Measurements from ENCODE around the gene PHLDA1.

Gene PHLDA1

GRCh38 chr12:76031414-76032042, at the start of gene PHLDA1:
PHLDA1 (minus strand) TSS chr12:76031776.
- peak; percentile 88 to 89 for DNase-seq (ENCODE audit: low read depth in 2 of 2)

- no peak for DNase-seq (ENCODE audit: low read depth in 2 of 2)
Observed at GRCh38 chr12:76080729-76081415, 49.3 kb upstream of the PHLDA1 start.

- no peak for DNase-seq (ENCODE audit: low read depth in 2 of 2)
Observed at GRCh38 chr12:76080017-76080728, 48.6 kb upstream of the PHLDA1 start.

GRCh38 chr12:76078748-76079147, 47.2 kb upstream of the PHLDA1 start:
- no peak for DNase-seq (ENCODE audit: low read depth in 2 of 2)

DNA sequence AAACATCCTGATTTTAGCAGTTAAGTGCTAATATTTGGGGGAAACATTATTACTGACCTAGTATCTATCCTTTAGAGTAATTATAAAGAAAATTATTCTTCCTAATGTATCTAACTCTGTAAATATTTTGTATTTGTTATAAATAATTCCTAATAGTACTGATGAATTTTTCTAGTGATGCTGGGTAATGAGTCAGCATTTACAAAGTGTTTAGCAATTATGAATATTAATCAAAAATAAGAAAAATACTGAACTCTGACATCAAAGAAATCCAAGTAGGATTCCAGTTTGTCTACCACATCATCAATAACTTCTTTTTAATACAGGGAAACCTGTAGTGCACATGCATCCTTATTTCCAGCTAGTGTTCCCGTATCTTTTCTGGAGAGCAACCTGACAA, 43.9 kb upstream of the PHLDA1 start:
- DNase-seq (ENCODE audit: low read depth in 2 of 2) = no peak

DNA sequence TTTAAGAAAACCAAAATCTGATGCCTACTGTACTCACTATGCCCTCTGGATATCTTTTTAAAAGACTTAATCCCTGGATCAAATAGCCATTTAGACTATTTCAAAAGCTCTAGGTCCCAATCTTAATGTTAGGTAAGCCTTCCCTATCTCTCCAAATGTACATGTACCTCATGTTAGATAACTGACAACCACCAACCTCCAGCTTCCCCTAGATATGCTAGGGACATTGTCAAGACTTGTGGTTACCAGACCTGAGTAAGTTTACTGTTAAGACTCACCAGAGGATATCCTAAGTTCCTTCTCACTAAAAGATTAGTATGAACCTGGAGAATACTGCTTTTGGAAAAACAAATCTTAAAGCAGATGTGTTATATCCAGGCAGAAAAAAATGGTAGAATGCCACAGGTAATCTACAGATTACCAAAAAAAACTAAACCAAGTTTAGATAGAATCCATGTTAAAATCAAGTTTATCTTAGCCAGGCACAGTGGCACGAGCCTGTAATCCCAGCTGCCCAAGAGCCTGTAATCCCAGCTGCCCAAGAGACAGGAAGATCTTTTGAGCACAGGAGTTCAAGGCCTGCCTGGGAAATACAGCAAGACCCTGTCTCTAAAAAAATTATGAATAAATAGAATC, 43.2 kb upstream of the PHLDA1 start:
- no peak for DNase-seq (ENCODE audit: low read depth in 2 of 2)

DNA sequence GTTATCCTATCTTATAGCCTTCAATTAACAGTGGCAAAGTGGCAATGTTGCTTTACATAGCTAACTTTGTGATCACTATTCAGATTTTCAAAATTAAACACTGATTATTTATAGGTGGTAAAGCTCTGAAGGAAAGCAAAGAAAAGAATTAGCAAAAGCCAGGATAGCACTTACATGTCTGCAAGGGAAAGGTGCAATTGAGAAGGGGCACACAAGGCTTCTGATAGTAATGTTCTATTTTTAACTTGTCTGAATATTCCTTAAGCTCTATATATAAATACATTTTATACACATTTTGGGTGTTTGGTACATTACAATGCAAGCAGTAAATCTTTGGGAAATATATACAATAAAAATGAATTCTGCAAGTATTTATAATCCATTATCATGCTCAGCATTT, 42.0 kb upstream of the PHLDA1 start:
- DNase-seq (ENCODE audit: low read depth in 2 of 2) = no peak

DNA sequence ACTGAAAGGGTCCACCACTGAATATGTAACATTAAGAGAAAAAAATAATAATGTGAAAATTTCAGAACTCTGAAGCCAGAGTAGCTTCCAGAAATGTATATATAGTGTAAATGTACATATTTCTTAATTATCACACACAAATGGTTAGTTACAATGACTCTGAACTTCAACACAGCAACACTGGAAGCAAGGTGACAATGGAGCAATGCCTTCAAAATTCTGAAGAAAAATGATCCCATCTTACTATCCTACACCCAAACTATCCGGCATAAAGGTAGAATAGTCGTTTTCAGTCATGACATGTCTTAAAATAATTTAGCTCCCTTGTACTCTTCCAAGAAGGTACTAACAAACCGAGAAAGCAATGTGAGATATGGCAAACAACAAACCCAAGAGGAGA, 41.0 kb upstream of the PHLDA1 start:
- no peak for DNase-seq (ENCODE audit: low read depth in 2 of 2)

- DNase-seq (ENCODE audit: low read depth in 2 of 2) = no peak
Observed at GRCh38 chr12:76069339-76069738, 37.8 kb upstream of the PHLDA1 start.

GRCh38 chr12:76065917-76066316, 34.3 kb upstream of the PHLDA1 start:
- no peak for DNase-seq (ENCODE audit: low read depth in 2 of 2)

GRCh38 chr12:76064904-76065303, 33.3 kb upstream of the PHLDA1 start:
- DNase-seq (ENCODE audit: low read depth in 2 of 2) = no peak

DNA sequence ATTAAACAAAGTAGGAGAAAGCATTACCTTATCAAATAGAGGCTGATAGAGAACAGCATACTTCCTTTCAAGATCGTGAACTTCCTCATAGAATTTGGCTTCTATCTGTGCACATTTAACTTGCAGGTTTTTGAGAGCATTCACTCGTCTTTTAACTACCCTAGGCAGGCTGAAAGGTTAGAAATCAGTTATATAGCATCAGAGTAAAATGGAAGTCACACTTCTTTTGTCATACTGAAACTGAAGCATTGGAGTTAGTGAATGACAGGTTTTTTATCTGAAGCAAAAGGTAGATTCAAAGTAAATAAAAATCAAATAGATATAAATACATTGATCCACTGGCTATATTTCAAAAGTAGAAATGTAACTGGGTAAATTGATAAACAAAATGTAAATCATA, 28.5 kb upstream of the PHLDA1 start:
- DNase-seq (ENCODE audit: low read depth in 2 of 2) = no peak

DNA sequence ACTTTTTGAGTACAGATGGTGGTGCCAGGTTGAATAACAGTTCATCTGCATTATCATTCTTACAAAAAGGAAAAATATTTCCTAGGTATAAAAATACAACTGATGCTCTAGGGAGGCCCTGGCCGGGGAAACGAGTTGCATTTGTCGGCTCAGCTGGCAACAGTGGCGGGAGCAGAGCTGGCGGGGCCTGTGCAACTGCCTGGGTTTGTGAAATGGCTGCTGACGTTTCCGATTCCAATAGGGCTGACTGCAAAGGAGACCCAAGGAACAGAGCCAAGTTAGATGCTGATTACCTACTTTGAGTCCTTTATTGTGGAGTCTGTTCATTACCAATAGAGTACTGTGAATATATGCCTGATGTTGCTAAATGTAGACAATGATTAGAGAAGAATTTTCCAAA, 25.8 kb upstream of the PHLDA1 start:
- no peak for DNase-seq (ENCODE audit: low read depth in 2 of 2)

- no peak for DNase-seq (ENCODE audit: low read depth in 2 of 2)
Observed at GRCh38 chr12:76055393-76055792, 23.8 kb upstream of the PHLDA1 start.

DNA sequence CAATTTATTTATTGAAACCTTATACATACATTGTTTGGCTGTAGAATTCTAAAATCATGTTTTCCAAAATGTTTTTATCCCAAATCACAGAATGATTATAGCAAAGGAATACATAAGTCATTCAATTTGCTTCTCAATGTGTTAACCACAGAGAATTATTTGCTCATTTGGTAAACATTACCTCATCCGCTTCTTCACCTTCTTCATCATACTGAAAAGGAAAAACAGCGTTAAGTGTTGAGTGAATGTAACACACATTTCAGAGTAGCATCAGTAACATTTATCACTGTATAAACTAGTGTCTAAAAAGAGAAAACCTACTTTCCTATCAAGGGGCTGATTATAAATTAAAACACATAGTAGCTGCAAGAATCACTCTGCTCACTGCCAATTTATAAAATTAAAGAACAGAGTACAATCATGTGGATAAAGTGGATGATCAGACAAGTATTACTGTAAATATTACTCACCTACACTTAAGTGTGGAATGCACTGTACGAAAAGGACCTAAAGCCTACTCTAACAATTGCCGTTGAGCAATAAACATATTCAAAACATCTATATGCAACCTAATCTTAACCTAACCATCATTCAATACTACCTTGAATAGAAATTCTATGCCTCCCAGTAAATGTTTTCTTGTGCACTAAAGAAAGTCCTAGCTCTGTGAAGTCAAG, 18.1 kb upstream of the PHLDA1 start:
- no peak for DNase-seq (ENCODE audit: low read depth in 2 of 2)

- no peak for DNase-seq (ENCODE audit: low read depth in 2 of 2)
Observed at GRCh38 chr12:76047742-76048141, 16.2 kb upstream of the PHLDA1 start.

GRCh38 chr12:76047060-76047459, 15.5 kb upstream of the PHLDA1 start:
- DNase-seq (ENCODE audit: low read depth in 2 of 2) = no peak

- DNase-seq (ENCODE audit: low read depth in 2 of 2) = no peak
Observed at GRCh38 chr12:76043377-76043776, 11.8 kb upstream of the PHLDA1 start.

- no peak for DNase-seq (ENCODE audit: low read depth in 2 of 2)
Observed at GRCh38 chr12:76042147-76042546, 10.6 kb upstream of the PHLDA1 start.

DNA sequence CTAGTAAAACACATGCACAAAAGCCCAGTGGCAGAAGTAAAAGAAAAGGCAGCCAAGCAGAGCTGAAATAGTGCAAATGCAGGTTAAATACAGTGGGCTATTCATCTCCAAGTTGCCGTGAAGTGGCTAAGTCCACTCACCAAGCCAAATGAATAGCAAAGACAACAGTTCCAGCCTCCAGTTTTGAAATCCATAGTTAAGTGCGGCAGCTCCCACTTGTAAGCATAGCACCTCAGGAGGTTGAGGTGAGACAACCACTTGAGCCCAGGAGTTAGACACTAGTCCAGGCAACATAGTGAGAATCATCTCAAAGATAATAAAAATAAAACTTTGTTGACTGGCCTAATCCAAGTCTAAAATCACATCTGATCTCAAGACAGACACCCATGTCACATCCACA, 9.8 kb upstream of the PHLDA1 start:
- DNase-seq (ENCODE audit: low read depth in 2 of 2) = no peak

DNA sequence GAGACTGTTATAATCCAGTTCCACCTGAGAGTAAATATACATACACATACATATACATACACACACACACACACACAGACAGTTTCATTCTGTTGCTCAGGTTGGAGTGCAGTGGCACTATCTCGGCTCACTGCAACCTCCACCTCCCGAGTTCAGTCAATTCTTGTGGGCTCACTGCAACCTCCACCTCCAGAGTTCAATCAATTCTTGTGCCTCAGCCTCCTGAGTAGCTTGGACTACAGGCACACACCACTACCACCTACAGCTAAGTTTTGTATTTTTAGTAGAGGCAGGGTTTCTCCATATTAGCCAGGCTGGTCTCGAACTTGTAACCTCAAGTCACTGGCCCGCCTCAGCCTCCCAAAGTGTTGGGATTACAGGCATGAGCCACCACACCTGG, 8.9 kb upstream of the PHLDA1 start:
- no peak for DNase-seq (ENCODE audit: low read depth in 2 of 2)

DNA sequence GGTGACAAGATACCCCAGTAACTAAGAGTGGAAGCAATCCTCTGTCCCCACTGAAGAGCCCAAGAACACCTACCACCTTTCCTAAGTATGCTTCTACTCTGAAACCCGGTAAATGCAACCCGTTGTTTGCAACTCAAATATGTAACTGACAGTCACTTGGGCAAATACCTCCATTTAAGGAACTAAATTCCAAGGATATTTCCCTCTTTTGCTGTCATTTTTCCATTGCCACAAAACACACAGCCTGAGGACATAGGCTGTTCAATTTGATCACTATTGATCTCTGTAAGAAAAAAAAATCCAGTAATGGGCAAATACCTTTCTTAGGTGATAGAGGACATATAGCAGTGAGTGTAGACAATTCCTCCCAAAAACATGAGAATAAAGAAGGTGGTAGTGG, 6.6 kb upstream of the PHLDA1 start:
- DNase-seq (ENCODE audit: low read depth in 2 of 2) = no peak
